ENCODE data around the gene ATF3.

Gene ATF3

GRCh38 chr1:212607913-212608391 lies 609 bp upstream of the ATF3 start:
- no peak for TF ChIP-seq CTCF (conservative IDR thresholded peaks at IDR 0.05; ENCODE audit: low read depth, low read length)
- peak overlapping the region; percentile 83 for H3K4me3 ChIP-seq (ENCODE audit: low read depth, low read length)
- DNase-seq (ENCODE audit: low read depth), result no peak

- H3K4me3 ChIP-seq (ENCODE audit: low read depth, low read length), result peak overlapping the region; percentile 83
- peak; percentile 56 for TF ChIP-seq CTCF (conservative IDR thresholded peaks at IDR 0.05; ENCODE audit: low read depth, low read length)
- peak; percentile 53 for DNase-seq (ENCODE audit: low read depth)
Observed at GRCh38 chr1:212608959-212609700, 569 bp downstream of the ATF3 start.

GRCh38 chr1:212609701-212610574 lies 1.4 kb downstream of the ATF3 start:
- H3K4me3 ChIP-seq (ENCODE audit: low read depth, low read length), result peak overlapping the region; percentile 83
- no peak for TF ChIP-seq CTCF (conservative IDR thresholded peaks at IDR 0.05; ENCODE audit: low read depth, low read length)
- DNase-seq (ENCODE audit: low read depth), result no peak

GRCh38 chr1:212610575-212610967 lies 2.0 kb downstream of the ATF3 start:
- no peak for DNase-seq (ENCODE audit: low read depth)
- TF ChIP-seq CTCF (conservative IDR thresholded peaks at IDR 0.05; ENCODE audit: low read depth, low read length), result no peak
- H3K4me3 ChIP-seq (ENCODE audit: low read depth, low read length), result no peak overlapping the region

GRCh38 chr1:212611000-212611948 lies 2.7 kb downstream of the ATF3 start:
- no peak overlapping the region for H3K4me3 ChIP-seq (ENCODE audit: low read depth, low read length)
- DNase-seq (ENCODE audit: low read depth), result no peak
- TF ChIP-seq CTCF (conservative IDR thresholded peaks at IDR 0.05; ENCODE audit: low read depth, low read length), result no peak

Data from choroid plexus epithelial cell (primary cell).